Panc1 (cell line): Measurements from ENCODE around the gene PCDHA9. TPM values are rescaled to one million over a fixed set of nuclear protein-coding genes. Genes with fewer than 3 reads are reported as not detected.

Source experiments
- ATAC-seq: fragments of 200-7000 bp; cut with Tn5 transposase; 2 replicates; pipeline ENCODE4 v1.9.1; 2020; ENCODE audit warnings: mild to moderate bottlenecking, moderate library complexity
- BruUV-seq: library from RNA; stranded (reverse); fragments of 400-500 nt; replicated peaks from 2 replicates; lab custom pipeline; 2021; lab: Mats Ljungman, UMichigan
- CTCF ChIA-PET: fragments of 300-600 bp; sonication (Branson Sonifier 250); formaldehyde crosslinking; loops from one replicate; lab custom pipeline; 2022; ENCODE audit warnings: antibody characterized with exemption; lab: Charles Lee
- POLR2A ChIA-PET: fragments of 300-600 bp; sonication (Branson Sonifier 250); formaldehyde crosslinking; loops from one replicate; lab custom pipeline; 2022; ENCODE audit warnings: antibody characterized with exemption; lab: Charles Lee
- DNase-seq: peaks from one replicate; pipeline ENCODE4 v3.0.0-alpha.2; 2010; ENCODE audit warnings: low read depth, low spot score
- H3K27ac ChIP-seq: 2 replicates; pipeline ENCODE4 v1.5.1; 2011; ENCODE audit warnings: mild to moderate bottlenecking, low read length, inconsistent platforms
- H3K27me3 ChIP-seq: fragments of 200-500 bp; sonication (Bioruptor generic); 2 replicates; pipeline ENCODE4 v1.6.0; 2014; ENCODE audit warnings: low read length, inconsistent platforms; ENCODE audit not compliant: control insufficient read depth, insufficient read depth
- H3K36me3 ChIP-seq: fragments of 200-500 bp; sonication (Bioruptor generic); 2 replicates; pipeline ENCODE4 v1.5.1; 2014; ENCODE audit warnings: inconsistent platforms, mild to moderate bottlenecking, low read length, moderate library complexity; ENCODE audit not compliant: control insufficient read depth, insufficient read depth
- H3K4me1 ChIP-seq: 2 replicates; pipeline ENCODE4 v1.5.1; 2011; ENCODE audit warnings: inconsistent platforms, mild to moderate bottlenecking, low read length, moderate library complexity; ENCODE audit not compliant: control insufficient read depth, insufficient read depth
- H3K4me3 ChIP-seq, 2 experiments: 2 replicates each; pipeline ENCODE4 v1.5.1; 2011 to 2012; ENCODE audit warnings: low read depth in 2 of 2, low read length in 2 of 2, mild to moderate bottlenecking in 2 of 2, inconsistent platforms in 1 of 2, moderate library complexity in 1 of 2
- H3K9me3 ChIP-seq: fragments of 200-500 bp; sonication (Bioruptor generic); 2 replicates; pipeline ENCODE4 v1.5.1; 2014; ENCODE audit warnings: low read depth, mild to moderate bottlenecking, inconsistent platforms, low read length, moderate library complexity; ENCODE audit not compliant: control insufficient read depth, insufficient read depth
- POLR2AphosphoS5 ChIP-seq: IDR thresholded peaks from 2 replicates; pipeline ENCODE4 v1.6.1; 2012; ENCODE audit warnings: mild to moderate bottlenecking, low read depth, low read length, moderate library complexity
- SIN3A ChIP-seq: IDR thresholded peaks from 2 replicates; pipeline ENCODE4 v1.6.1; 2012; ENCODE audit warnings: low read depth, mild to moderate bottlenecking, low read length, moderate library complexity, borderline replicate concordance; ENCODE audit not compliant: insufficient read depth
- TCF7L2 ChIP-seq: IDR thresholded peaks from 2 replicates; pipeline ENCODE4 v1.6.1; 2011; ENCODE audit warnings: mild to moderate bottlenecking, low read depth, low read length, inconsistent platforms
- in situ Hi-C: cut with HindIII; loops from 2 replicates; pipeline ENCODE4 v1.10.0; 2016; ENCODE audit warnings: low sequenced_read_pairs, low pct_unique_long_range_greater_than_20kb
- intact Hi-C: fragments of 100-400 bp; cut with micrococcal nuclease; formaldehyde crosslinking; loops from one replicate; pipeline ENCODE4 v1.10.0; 2022; ENCODE audit not compliant: unreplicated experiment
- total RNA-seq: library from RNA; stranded (reverse); gene quantifications from one replicate; pipeline ENCODE4 v1.2.1, GENCODE V29; 2021; ENCODE audit not compliant: unreplicated experiment
- TF ChIP-seq, protein P1 (sequence below), 2 experiments: IDR thresholded peaks; 2 replicates each; pipeline ENCODE4 v1.6.1; 2011 to 2012; ENCODE audit warnings: low read depth in 2 of 2, control low read depth in 1 of 2, low read length in 1 of 2, mild to moderate bottlenecking in 1 of 2, moderate library complexity in 1 of 2; ENCODE audit not compliant: insufficient read depth in 1 of 2
- TF ChIP-seq, protein P2 (sequence below): fragments of 450-650 bp; IDR thresholded peaks from 2 replicates; pipeline ENCODE4 v1.5.1; 2017; ENCODE audit warnings: mild to moderate bottlenecking

Gene PCDHA9
- total RNA-seq, 1 experiment from 2014 or later: 0.21 TPM

DNA sequence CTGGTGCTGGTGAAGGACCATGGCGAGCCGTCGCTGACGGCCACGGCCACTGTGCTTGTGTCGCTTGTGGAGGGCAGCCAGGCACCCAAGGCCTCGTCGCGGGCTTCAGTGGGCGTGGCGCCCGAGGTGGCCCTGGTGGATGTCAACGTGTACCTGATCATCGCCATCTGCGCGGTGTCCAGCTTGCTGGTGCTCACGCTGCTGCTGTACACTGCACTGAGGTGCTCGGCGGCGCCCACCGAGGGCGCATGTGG, 9.7 kb downstream of the PCDHA9 start:
- ATAC-seq: no peak
- Histone ChIP-seq H3K36me3 (no peaks in the 10 kb centered on the region), H3K4me1 (no peaks in the 10 kb centered on the region), H3K4me3 (no peak overlapping the region), H3K9me3 (no peaks in the 10 kb centered on the region), H3K27me3 (no peaks in the 10 kb centered on the region), H3K27ac (no peak overlapping the region)
- in situ Hi-C loops (no loop called here), intact Hi-C loops (no loop called here)
- TF ChIP-seq TCF7L2 (no peak), POLR2AphosphoS5 (no peak), SIN3A (no peak)
- TF ChIP-seq, protein P1, sequence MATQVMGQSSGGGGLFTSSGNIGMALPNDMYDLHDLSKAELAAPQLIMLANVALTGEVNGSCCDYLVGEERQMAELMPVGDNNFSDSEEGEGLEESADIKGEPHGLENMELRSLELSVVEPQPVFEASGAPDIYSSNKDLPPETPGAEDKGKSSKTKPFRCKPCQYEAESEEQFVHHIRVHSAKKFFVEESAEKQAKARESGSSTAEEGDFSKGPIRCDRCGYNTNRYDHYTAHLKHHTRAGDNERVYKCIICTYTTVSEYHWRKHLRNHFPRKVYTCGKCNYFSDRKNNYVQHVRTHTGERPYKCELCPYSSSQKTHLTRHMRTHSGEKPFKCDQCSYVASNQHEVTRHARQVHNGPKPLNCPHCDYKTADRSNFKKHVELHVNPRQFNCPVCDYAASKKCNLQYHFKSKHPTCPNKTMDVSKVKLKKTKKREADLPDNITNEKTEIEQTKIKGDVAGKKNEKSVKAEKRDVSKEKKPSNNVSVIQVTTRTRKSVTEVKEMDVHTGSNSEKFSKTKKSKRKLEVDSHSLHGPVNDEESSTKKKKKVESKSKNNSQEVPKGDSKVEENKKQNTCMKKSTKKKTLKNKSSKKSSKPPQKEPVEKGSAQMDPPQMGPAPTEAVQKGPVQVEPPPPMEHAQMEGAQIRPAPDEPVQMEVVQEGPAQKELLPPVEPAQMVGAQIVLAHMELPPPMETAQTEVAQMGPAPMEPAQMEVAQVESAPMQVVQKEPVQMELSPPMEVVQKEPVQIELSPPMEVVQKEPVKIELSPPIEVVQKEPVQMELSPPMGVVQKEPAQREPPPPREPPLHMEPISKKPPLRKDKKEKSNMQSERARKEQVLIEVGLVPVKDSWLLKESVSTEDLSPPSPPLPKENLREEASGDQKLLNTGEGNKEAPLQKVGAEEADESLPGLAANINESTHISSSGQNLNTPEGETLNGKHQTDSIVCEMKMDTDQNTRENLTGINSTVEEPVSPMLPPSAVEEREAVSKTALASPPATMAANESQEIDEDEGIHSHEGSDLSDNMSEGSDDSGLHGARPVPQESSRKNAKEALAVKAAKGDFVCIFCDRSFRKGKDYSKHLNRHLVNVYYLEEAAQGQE (IDR thresholded peaks at IDR 0.05; ENCODE audit: insufficient read depth in 1 of 2, low read depth in 2 of 2, low read length in 1 of 2): no peak
- TF ChIP-seq, protein P2, sequence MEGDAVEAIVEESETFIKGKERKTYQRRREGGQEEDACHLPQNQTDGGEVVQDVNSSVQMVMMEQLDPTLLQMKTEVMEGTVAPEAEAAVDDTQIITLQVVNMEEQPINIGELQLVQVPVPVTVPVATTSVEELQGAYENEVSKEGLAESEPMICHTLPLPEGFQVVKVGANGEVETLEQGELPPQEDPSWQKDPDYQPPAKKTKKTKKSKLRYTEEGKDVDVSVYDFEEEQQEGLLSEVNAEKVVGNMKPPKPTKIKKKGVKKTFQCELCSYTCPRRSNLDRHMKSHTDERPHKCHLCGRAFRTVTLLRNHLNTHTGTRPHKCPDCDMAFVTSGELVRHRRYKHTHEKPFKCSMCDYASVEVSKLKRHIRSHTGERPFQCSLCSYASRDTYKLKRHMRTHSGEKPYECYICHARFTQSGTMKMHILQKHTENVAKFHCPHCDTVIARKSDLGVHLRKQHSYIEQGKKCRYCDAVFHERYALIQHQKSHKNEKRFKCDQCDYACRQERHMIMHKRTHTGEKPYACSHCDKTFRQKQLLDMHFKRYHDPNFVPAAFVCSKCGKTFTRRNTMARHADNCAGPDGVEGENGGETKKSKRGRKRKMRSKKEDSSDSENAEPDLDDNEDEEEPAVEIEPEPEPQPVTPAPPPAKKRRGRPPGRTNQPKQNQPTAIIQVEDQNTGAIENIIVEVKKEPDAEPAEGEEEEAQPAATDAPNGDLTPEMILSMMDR: no peak
- no peak for DNase-seq
- ChIA-PET CTCF (no interaction called here), POLR2A (no interaction called here)
- no TSS peak for BruUV-seq

DNA sequence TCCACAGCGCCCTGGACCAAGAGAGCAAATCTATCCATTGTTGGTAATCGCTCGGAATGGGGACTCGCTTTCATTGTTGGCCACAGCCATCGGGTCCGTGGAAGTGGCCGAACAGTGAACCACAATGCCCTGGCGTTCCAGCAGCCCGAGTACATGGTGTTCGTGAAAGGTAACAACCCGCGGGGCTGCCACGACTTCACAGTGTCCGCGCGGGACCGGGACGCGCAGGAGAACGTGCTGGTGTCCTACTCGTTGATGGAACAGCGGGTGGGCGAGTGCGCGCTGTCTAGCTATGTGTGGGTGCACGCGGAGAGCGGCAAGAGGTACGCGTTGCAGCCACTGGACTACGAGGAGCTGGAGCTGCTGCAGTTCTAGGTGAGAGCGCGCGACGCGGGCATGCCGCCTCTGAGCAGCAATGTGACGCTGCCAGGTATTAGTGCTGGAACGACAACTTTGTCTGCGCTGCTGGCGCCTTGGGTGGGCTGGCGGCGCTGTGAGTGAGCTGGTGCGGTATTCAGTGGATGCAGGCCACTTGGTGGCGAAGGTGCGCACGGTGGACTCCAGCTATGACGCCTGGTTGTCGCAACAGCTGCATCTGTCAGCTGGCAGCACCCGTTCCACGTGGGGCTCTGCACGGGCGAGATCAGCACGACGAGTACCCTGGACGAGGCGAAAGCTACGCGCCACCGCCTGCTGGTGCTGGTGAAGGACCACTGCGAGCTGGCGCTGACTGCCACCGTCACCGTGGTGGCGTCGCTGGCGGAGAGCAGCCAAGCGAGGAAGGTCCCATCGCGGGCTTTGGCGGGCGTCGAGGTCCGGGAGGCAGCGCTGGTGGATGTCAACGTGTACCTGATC, 14.5 kb downstream of the PCDHA9 start:
- BruUV-seq: no TSS peak

More for the DNA sequence above, 14.5 kb downstream of the PCDHA9 start:
- H3K4me1 ChIP-seq: no peaks in the 10 kb centered on the region
- no peaks in the 10 kb centered on the region for H3K9me3 ChIP-seq
- H3K27ac ChIP-seq: no peak overlapping the region
- no peaks in the 10 kb centered on the region for H3K36me3 ChIP-seq
- in situ Hi-C loops: no loop called here
- DNase-seq (no peak), ATAC-seq (no peak)
- TF ChIP-seq POLR2AphosphoS5: no peak
- TF ChIP-seq, protein P2: no peak
- TF ChIP-seq TCF7L2: no peak
- TF ChIP-seq, protein P1 (IDR thresholded peaks at IDR 0.05; ENCODE audit: insufficient read depth in 1 of 2, low read depth in 2 of 2, low read length in 1 of 2): no peak
- TF ChIP-seq SIN3A: no peak
- ChIA-PET CTCF (interaction anchor here (1.4 kb wide), 1 partner anchor 21 kb away, joined by 3 read pairs; no protein-coding TSS in a partner anchor), POLR2A (no interaction called here)
- H3K27me3 ChIP-seq: no peaks in the 10 kb centered on the region
- H3K4me3 ChIP-seq: no peak overlapping the region
- intact Hi-C loops: no loop called here
